Liver (tissue), 3 donors: ENCODE data around the gene EXOC6B.

ENCODE experiments used
- CTCF ChIP-seq: fragments of 150-350 bp; IDR thresholded peaks from 2 replicates; pipeline ENCODE4 v1.5.1; 2017; ENCODE audit warnings: improper control_type of control experiment, low read depth, low read length; ENCODE audit not compliant: missing input control
- EGR1 ChIP-seq, 2 donors: IDR thresholded peaks; 2 replicates each; pipeline ENCODE4 v1.6.1; 2016 to 2018; ENCODE audit warnings: antibody characterized with exemption in 2 of 2, low read depth in 2 of 2
- JUND ChIP-seq, 2 donors: IDR thresholded peaks; 2 replicates each; pipeline ENCODE4 v1.6.1; 2016; ENCODE audit warnings: antibody characterized with exemption in 2 of 2
- MAX ChIP-seq: IDR thresholded peaks from 2 replicates; pipeline ENCODE4 v1.6.1; 2016; ENCODE audit warnings: antibody characterized with exemption
- RAD21 ChIP-seq, 2 donors: IDR thresholded peaks; 2 replicates each; pipeline ENCODE4 v1.6.1; 2016; ENCODE audit warnings: antibody characterized with exemption in 2 of 2, mild to moderate bottlenecking in 2 of 2
- SP1 ChIP-seq: IDR thresholded peaks from 2 replicates; pipeline ENCODE4 v1.6.1; 2018; ENCODE audit warnings: antibody characterized with exemption, mild to moderate bottlenecking
- TAF1 ChIP-seq: conservative IDR thresholded peaks from 2 replicates; pipeline ENCODE4 v1.6.1; 2016; ENCODE audit warnings: antibody characterized with exemption, mild to moderate bottlenecking
- YY1 ChIP-seq: IDR thresholded peaks from 2 replicates; pipeline ENCODE4 v1.6.1; 2016; ENCODE audit warnings: antibody characterized with exemption, mild to moderate bottlenecking
- TF ChIP-seq, protein P1 (sequence below): IDR thresholded peaks from 2 replicates; pipeline ENCODE4 v1.6.1; 2016; ENCODE audit warnings: antibody characterized with exemption, mild to moderate bottlenecking
- TF ChIP-seq, protein P2 (sequence below): IDR thresholded peaks from 2 replicates; pipeline ENCODE4 v1.6.1; 2016; ENCODE audit warnings: antibody characterized with exemption
- donor health status: healthy.
- donor health status: healthy.

DNA sequence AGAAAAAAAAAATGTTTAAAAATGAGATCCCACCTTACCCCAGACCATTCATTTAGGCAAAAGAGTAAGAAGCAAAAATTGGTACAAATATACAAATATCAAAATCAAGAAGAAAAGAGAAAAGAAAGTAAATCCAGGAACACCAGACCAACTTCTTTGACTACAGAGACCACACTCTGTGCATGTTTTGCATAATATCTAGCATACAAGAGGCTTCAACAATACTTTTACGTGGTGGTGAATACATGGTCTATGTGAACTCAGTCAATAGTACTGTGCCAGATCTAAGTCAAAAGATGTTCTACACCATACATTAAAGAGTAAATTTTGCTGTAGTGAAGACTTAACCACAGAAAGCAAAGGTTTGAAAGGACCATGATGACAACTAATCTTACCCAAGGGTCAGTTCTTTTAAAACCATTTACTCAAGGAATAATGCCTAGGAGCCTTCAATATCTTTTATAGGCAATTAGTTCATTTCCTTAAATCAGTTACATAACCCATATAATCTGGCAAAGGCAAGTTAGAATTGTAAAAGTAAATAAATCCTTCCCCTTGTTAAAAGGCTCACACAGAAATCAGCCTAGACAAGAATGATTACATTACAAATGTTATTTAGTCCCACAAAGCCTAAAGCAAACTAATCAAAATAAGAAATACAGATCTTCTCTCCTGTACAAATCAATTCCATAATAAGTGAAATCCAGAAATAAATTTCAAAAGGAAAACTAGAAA, 115.2 kb downstream of the EXOC6B start:
- TF ChIP-seq, protein P1, sequence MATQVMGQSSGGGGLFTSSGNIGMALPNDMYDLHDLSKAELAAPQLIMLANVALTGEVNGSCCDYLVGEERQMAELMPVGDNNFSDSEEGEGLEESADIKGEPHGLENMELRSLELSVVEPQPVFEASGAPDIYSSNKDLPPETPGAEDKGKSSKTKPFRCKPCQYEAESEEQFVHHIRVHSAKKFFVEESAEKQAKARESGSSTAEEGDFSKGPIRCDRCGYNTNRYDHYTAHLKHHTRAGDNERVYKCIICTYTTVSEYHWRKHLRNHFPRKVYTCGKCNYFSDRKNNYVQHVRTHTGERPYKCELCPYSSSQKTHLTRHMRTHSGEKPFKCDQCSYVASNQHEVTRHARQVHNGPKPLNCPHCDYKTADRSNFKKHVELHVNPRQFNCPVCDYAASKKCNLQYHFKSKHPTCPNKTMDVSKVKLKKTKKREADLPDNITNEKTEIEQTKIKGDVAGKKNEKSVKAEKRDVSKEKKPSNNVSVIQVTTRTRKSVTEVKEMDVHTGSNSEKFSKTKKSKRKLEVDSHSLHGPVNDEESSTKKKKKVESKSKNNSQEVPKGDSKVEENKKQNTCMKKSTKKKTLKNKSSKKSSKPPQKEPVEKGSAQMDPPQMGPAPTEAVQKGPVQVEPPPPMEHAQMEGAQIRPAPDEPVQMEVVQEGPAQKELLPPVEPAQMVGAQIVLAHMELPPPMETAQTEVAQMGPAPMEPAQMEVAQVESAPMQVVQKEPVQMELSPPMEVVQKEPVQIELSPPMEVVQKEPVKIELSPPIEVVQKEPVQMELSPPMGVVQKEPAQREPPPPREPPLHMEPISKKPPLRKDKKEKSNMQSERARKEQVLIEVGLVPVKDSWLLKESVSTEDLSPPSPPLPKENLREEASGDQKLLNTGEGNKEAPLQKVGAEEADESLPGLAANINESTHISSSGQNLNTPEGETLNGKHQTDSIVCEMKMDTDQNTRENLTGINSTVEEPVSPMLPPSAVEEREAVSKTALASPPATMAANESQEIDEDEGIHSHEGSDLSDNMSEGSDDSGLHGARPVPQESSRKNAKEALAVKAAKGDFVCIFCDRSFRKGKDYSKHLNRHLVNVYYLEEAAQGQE = no peak
- TF ChIP-seq CTCF (no peak), EGR1 (IDR thresholded peaks at IDR 0.05; ENCODE audit: low read depth in 2 of 2) (no peak), YY1 (no peak), JUND (IDR thresholded peaks at IDR 0.05) (no peak), TAF1 (no peak), SP1 (no peak), RAD21 (IDR thresholded peaks at IDR 0.05) (no peak), MAX (no peak)
- TF ChIP-seq, protein P2, sequence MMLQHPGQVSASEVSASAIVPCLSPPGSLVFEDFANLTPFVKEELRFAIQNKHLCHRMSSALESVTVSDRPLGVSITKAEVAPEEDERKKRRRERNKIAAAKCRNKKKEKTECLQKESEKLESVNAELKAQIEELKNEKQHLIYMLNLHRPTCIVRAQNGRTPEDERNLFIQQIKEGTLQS = no peak
